Naive thymus-derived CD4-positive, alpha-beta T cell (primary cell): ENCODE measurements around the gene RPS6KB2. TPM values are rescaled to one million over a fixed set of nuclear protein-coding genes. Genes with fewer than 3 reads are reported as not detected.

Source experiments
- ATAC-seq: fragments of 150-1000 bp; cut with Tn5 transposase; 2 replicates; pipeline ENCODE4 v1.10.0; 2021; ENCODE audit warnings: mild to moderate bottlenecking, moderate library complexity
- CTCF ChIA-PET: fragments of 350-600 bp; sonication (Branson Sonifier 250); formaldehyde crosslinking; loops from one replicate; lab custom pipeline; 2021; ENCODE audit warnings: antibody characterized with exemption; lab: Charles Lee
- POLR2A ChIA-PET: fragments of 350-600 bp; sonication (Branson Sonifier 250); formaldehyde crosslinking; loops from one replicate; lab custom pipeline; 2021; ENCODE audit warnings: antibody characterized with exemption, inconsistent platforms; lab: Charles Lee
- DNase-seq, 9 donors: peaks; one replicate each; pipeline versions ENCODE4 v3.0.0 to v3.0.0-alpha.2; 2020 to 2022; ENCODE audit warnings: mixed read lengths in 1 of 9
- H3K27ac ChIP-seq: one replicate; pipeline ENCODE4 v1.7.0; 2013; ENCODE audit warnings: mild to moderate bottlenecking, low read depth, low read length, moderate library complexity
- H3K27me3 ChIP-seq, 2 donors: one replicate each; pipeline ENCODE4 v1.7.0; 2013; ENCODE audit warnings: low read length in 2 of 2, mild to moderate bottlenecking in 2 of 2, moderate library complexity in 2 of 2; ENCODE audit not compliant: control insufficient read depth in 2 of 2, insufficient read depth in 2 of 2
- H3K36me3 ChIP-seq, 3 experiments: 1 replicate in 2 of 3; 2 replicates in 1 of 3; pipeline ENCODE4 v1.7.0; 2013; ENCODE audit warnings: low read length in 3 of 3, mild to moderate bottlenecking in 3 of 3, moderate library complexity in 1 of 3; ENCODE audit not compliant: insufficient read depth in 3 of 3, control insufficient read depth in 2 of 3
- H3K4me1 ChIP-seq, 2 donors: one replicate each; pipeline ENCODE4 v1.7.0; 2013; ENCODE audit warnings: low read length in 2 of 2, mild to moderate bottlenecking in 2 of 2, moderate library complexity in 1 of 2; ENCODE audit not compliant: control insufficient read depth in 2 of 2, insufficient read depth in 2 of 2
- H3K4me3 ChIP-seq: 2 replicates; pipeline ENCODE4 v1.7.0; 2013; ENCODE audit warnings: mild to moderate bottlenecking, low read length
- H3K9me3 ChIP-seq, 3 experiments: 1 replicate in 2 of 3; 2 replicates in 1 of 3; pipeline ENCODE4 v1.7.0; 2013; ENCODE audit warnings: low read length in 3 of 3; ENCODE audit not compliant: control insufficient read depth in 2 of 3
- H3K27ac Mint-ChIP-seq, 9 donors: one replicate each; pipeline ENCODE4 v1.8.0; 2020 to 2022; ENCODE audit warnings: mixed read lengths in 9 of 9, mild to moderate bottlenecking in 8 of 9, moderate library complexity in 5 of 9, inconsistent platforms in 2 of 9
- H3K27me3 Mint-ChIP-seq, 5 donors: one replicate each; pipeline ENCODE4 v1.8.0; 2021 to 2022; ENCODE audit warnings: mixed read lengths in 5 of 5, mild to moderate bottlenecking in 1 of 5
- H3K36me3 Mint-ChIP-seq, 5 donors: one replicate each; pipeline ENCODE4 v1.8.0; 2020 to 2022; ENCODE audit warnings: mixed read lengths in 5 of 5, mild to moderate bottlenecking in 3 of 5, inconsistent platforms in 1 of 5
- H3K4me1 Mint-ChIP-seq, 7 donors: one replicate each; pipeline ENCODE4 v1.8.0; 2020 to 2022; ENCODE audit warnings: mixed read lengths in 7 of 7, mild to moderate bottlenecking in 3 of 7, inconsistent platforms in 1 of 7
- H3K4me3 Mint-ChIP-seq, 10 donors: one replicate each; pipeline ENCODE4 v1.8.0; 2020 to 2022; ENCODE audit warnings: mild to moderate bottlenecking in 10 of 10, mixed read lengths in 10 of 10, moderate library complexity in 6 of 10, inconsistent platforms in 2 of 10
- H3K9me3 Mint-ChIP-seq, 11 donors: one replicate each; pipeline ENCODE4 v1.8.0; 2020 to 2022; ENCODE audit warnings: mixed read lengths in 11 of 11, mild to moderate bottlenecking in 4 of 11, inconsistent platforms in 1 of 11, moderate library complexity in 1 of 11
- intact Hi-C, 2 donors: fragments of 100-400 bp; cut with micrococcal nuclease; formaldehyde crosslinking; loops; one replicate each; pipeline ENCODE4 v1.15.1; 2023
- polyA plus RNA-seq, 2 donors: library from polyadenylated mRNA; unstranded; fragments of 300-500 nt; fragmentation: Illumina TruSeq; gene quantifications; one replicate each; pipeline ENCODE4 v1.2.3, GENCODE V29; 2021
- total RNA-seq, 6 experiments: library from RNA in 5 of 6; stranded (reverse) in 5 of 6; gene quantifications; 1 replicate in 5 of 6; 2 replicates in 1 of 6; pipeline ENCODE4 v1.2.3 and lab custom pipeline; 2021 to 2026

The RPS6KB2 gene
- total and polyA plus RNA-seq, 7 experiments from 2014 or later: 45.2 to 83.9 (median 69.2) TPM

DNA sequence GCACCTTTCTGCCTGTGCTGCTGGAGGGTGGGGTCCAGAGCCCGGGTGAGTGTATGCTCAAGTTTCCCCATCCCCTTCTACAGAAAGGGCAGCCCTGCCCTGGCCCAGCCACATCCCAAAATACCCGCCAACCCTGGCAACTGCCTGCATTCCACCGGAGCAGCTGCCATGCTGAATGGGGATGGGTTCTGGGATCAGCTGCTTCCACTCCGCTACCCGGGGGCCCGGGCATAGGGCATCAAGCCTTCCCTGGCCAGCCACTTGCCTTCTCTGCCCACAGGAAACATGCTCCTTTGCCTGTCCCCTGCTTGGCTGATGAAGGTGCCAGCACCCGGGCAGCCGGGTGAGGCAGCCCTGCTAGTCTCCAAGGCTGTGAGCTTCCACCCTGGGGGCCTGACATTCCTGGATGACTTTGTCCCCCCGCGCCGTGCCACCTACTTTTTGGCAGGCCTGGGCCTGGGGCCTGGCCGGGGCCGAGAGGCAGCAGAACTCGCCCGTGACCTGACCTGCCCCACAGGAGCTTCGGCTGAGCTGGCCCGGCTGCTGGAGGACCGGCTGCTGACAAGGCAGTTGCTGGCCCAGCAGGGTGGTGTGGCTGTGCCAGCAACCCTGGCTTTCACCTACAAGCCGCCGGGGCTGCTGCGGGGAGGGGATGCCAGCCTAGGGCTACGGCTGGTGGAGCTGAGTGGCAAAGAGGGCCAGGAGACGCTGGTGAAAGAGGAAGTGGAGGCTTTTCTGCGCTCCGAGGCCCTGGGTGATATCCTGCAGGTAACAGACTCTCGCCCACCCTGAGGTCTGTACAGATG lies 9.6 kb upstream of the RPS6KB2 start:
- CTCF ChIA-PET: interaction anchor here (1.0 to 6.0 kb wide), 7 partner anchors 10 to 53 kb away, joined by 3 to 67 read pairs (median 7); partner anchors contain the start of genes PPP1CA, PTPRCAP and TBC1D10C
- intact Hi-C loops: no loop called here
- DNase-seq: peak in 7 of 9 donors; percentile 54 to 65 (median 60)

DNA sequence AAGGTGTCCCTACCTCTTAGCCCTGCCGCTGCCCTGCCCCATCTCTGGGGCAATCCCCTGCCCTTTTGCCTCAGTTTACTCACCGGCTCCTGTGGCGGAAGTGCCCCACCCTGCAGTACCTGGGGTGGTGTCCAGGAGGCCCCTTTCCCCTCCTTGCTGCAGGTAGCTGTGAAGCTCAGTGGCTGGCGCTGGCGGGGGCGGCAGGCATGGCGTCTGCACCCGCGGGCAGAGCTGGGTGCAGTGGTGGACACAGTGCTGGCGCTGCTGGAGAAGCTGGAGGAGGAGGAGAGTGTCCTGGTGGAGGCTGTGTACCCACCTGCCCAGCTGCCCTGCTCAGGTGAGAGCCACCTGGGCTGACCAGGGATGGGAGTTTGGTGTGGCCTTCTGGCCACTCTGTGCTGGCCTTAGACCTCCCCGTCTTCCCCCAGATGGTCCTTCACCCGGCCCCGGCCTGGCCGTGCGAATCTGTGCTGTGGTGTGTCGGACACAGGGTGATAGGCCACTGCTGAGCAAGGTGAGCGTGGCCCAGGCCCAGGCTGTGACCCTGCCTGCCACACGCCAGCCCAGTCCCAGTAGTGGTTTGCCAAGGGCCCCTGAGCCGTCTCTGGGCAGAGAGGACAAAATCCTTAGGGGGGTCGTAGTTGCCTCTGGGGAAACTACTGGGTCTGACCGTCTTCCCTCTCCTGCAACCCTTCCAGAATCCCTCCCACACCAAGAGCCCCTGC lies 8.8 kb upstream of the RPS6KB2 start:
- Mint-ChIP-seq H3K9me3 (no peaks in the 10 kb centered on the region), H3K27me3 (peaks cover 0 to 17% (median 0%) of the 10 kb centered on the region in 5 donors), H3K4me3 (peak overlapping the region in 9 of 10 donors; percentile 80 to 93 (median 86)), H3K36me3 (peaks cover 0 to 4% (median 0%) of the 10 kb centered on the region in 5 donors), H3K4me1 (peaks cover 24 to 64% (median 49%) of the 10 kb centered on the region in 7 donors), H3K27ac (peak overlapping the region in 8 of 9 donors; percentile 71 to 99 (median 92))
- peaks cover 51 to 54% of the 10 kb centered on the region in 2 donors for H3K4me1 ChIP-seq
- peak overlapping the region; percentile 56 for H3K4me3 ChIP-seq
- no peak for ATAC-seq
- H3K27ac ChIP-seq: peak overlapping the region; percentile 77
- ChIA-PET POLR2A (interaction anchor here (0.6 to 31.8 kb wide), 17 partner anchors 8 to 151 kb away, joined by 3 to 1530 read pairs (median 8); partner anchors contain the start of genes AIP, CABP4, POLD4 and PPP1CA), CTCF (interaction anchor here (0.7 to 6.0 kb wide), 9 partner anchors 11 to 88 kb away, joined by 3 to 67 read pairs (median 6); partner anchors contain the start of genes CDK2AP2, PPP1CA, PTPRCAP and TBC1D10C)
- H3K27me3 ChIP-seq: no peaks in the 10 kb centered on the region
- no peaks in the 10 kb centered on the region for H3K9me3 ChIP-seq
- no peak for DNase-seq
- no peaks in the 10 kb centered on the region for H3K36me3 ChIP-seq
- intact Hi-C loops: no loop called here

More for the DNA sequence above, 9.6 kb upstream of the RPS6KB2 start:
- Histone ChIP-seq H3K4me1 (peaks cover 56 to 58% of the 10 kb centered on the region in 2 donors), H3K27ac (peak overlapping the region; percentile 77), H3K4me3 (peak overlapping the region; percentile 56), H3K36me3 (no peaks in the 10 kb centered on the region), H3K27me3 (no peaks in the 10 kb centered on the region), H3K9me3 (no peaks in the 10 kb centered on the region)
- Mint-ChIP-seq H3K9me3 (no peaks in the 10 kb centered on the region), H3K4me1 (peaks cover 24 to 71% (median 49%) of the 10 kb centered on the region in 7 donors), H3K27ac (peak overlapping the region in 8 of 9 donors; percentile 71 to 99 (median 94)), H3K27me3 (peaks cover 0 to 20% (median 0%) of the 10 kb centered on the region in 5 donors), H3K4me3 (peak overlapping the region; percentile 37 to 93 (median 84)), H3K36me3 (peaks cover 0 to 4% (median 0%) of the 10 kb centered on the region in 5 donors)
- POLR2A ChIA-PET: interaction anchor here (0.6 to 31.8 kb wide), 19 partner anchors 15 to 1041 kb away, joined by 3 to 1530 read pairs (median 8); partner anchors contain the start of genes AIP, CABP4, CDK2AP2 and POLD4
- ATAC-seq: no peak

DNA sequence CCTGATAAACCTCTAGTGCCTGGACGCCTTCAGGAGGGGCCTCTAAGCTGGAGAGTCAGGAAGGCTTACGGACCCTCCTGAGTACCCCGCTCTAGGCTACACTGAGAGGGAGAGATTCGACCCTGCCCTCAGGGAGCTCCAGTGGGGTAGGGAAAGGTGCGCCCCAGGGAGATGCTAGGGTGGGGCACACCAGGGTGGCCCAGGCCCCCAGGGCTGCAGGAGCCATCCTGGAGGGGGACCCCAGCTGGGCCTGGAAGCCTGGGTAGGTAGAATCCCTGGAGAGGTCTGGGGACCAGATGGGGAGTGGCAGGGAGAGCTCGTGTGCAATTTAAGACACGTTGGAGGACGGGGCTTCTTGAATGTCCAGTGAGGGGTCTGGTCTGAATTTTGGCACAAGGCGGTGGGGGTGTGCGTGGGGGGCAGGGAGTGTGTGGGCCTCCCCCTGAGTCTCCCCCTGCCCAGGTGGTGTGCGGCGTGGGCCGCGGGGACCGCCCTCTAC lies 8.1 kb upstream of the RPS6KB2 start:
- H3K4me1 Mint-ChIP-seq: peaks cover 24 to 61% (median 51%) of the 10 kb centered on the region in 7 donors
- CTCF ChIA-PET: interaction anchor here (0.7 to 6.0 kb wide), 6 partner anchors 12 to 88 kb away, joined by 3 to 67 read pairs (median 6); partner anchors contain the start of genes CDK2AP2, PPP1CA, PTPRCAP and TBC1D10C
- DNase-seq: no peak

DNA sequence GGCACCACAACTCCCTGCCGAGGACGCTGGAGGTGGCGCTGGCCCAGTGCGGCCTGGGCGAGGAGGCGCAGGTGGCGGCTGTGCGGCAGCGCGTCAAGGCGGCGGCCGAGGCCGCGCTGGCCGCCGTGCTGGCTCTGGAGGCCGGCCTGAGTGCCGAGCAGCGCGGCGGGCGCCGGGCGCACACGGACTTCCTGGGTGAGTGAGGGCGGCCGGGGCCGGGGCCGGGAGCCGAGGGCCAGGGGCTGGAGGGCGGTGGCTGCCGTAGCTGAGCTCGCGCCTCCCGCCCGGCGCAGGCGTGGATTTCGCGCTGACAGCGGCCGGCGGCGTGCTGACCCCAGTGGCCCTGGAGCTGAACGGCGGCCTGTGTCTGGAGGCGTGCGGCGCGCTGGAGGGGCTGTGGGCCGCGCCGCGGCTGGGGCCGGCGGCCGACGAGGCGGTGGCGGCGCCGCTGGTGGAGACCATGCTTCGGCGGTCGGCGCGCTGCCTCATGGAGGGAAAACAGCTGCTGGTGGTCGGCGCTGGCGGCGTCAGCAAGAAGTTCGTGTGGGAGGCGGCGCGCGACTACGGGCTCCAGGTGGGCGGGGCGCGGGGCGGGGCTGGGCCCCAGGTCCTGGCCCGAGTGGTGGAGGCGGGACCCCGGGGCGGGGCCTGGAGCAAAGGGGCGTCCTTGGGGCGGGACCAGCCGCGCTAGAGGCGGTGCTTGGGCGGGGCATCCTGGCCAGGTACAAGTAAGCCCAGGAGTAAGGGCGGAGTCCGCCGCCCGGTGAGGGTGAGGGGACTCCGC lies 7.5 kb upstream of the RPS6KB2 start:
- H3K27me3 Mint-ChIP-seq: peaks cover 0 to 15% (median 0%) of the 10 kb centered on the region in 5 donors
- H3K36me3 Mint-ChIP-seq: peaks cover 0 to 4% (median 0%) of the 10 kb centered on the region in 5 donors
- DNase-seq (peak; percentile 97 to 100 (median 97)), ATAC-seq (peak; percentile 96)
- peak overlapping the region; percentile 56 for H3K4me3 ChIP-seq
- H3K36me3 ChIP-seq: no peaks in the 10 kb centered on the region
- no peaks in the 10 kb centered on the region for H3K9me3 Mint-ChIP-seq
- peaks cover 24 to 60% (median 53%) of the 10 kb centered on the region in 7 donors for H3K4me1 Mint-ChIP-seq
- H3K9me3 ChIP-seq: no peaks in the 10 kb centered on the region
- ChIA-PET POLR2A (interaction anchor here (0.6 to 31.8 kb wide), 13 partner anchors 9 to 163 kb away, joined by 3 to 1530 read pairs (median 12); partner anchors contain the start of genes AIP, PITPNM1, PPP1CA and PTPRCAP), CTCF (interaction anchor here (1.1 to 6.0 kb wide), 5 partner anchors 12 to 48 kb away, joined by 6 to 67 read pairs (median 7); partner anchors contain the start of genes PPP1CA, PTPRCAP, TBC1D10C and TMEM134)
- H3K4me3 Mint-ChIP-seq: peak overlapping the region; percentile 74 to 92 (median 82)
- H3K27ac ChIP-seq: peak overlapping the region; percentile 77
- peaks cover 42 to 49% of the 10 kb centered on the region in 2 donors for H3K4me1 ChIP-seq
- H3K27me3 ChIP-seq: no peaks in the 10 kb centered on the region
- intact Hi-C loops: loop anchor here (1.0 kb wide), 8 partner anchors 12 to 85 kb away; partner anchors contain the start of genes AIP (in 1 of the 2), PTPRCAP (in 1 of the 2) and TMEM134 (in 1 of the 2)
- H3K27ac Mint-ChIP-seq: peak overlapping the region; percentile 69 to 98 (median 92)

More for the DNA sequence above, 8.1 kb upstream of the RPS6KB2 start:
- H3K27ac Mint-ChIP-seq: peak overlapping the region; percentile 46 to 99 (median 92)
- POLR2A ChIA-PET: interaction anchor here (0.6 to 31.8 kb wide), 14 partner anchors 8 to 162 kb away, joined by 3 to 1530 read pairs (median 13); partner anchors contain the start of genes AIP, CABP4, PITPNM1 and POLD4
- Histone ChIP-seq H3K9me3 (no peaks in the 10 kb centered on the region), H3K4me1 (peaks cover 44 to 49% of the 10 kb centered on the region in 2 donors), H3K4me3 (peak overlapping the region; percentile 56), H3K36me3 (no peaks in the 10 kb centered on the region), H3K27ac (peak overlapping the region; percentile 77), H3K27me3 (no peaks in the 10 kb centered on the region)
- no peaks in the 10 kb centered on the region for H3K9me3 Mint-ChIP-seq
- peaks cover 0 to 15% (median 0%) of the 10 kb centered on the region in 5 donors for H3K27me3 Mint-ChIP-seq
- peaks cover 0 to 4% (median 0%) of the 10 kb centered on the region in 5 donors for H3K36me3 Mint-ChIP-seq
- peak overlapping the region; percentile 80 to 93 (median 86) for H3K4me3 Mint-ChIP-seq
- no peak for ATAC-seq
- intact Hi-C loops: no loop called here

GRCh38 chr11:67421430-67422031 lies 6.8 kb upstream of the RPS6KB2 start:
- Mint-ChIP-seq H3K4me3 (peak overlapping the region; percentile 49 to 92 (median 76)), H3K27ac (peak overlapping the region; percentile 62 to 93 (median 91)), H3K4me1 (peaks cover 17 to 54% (median 47%) of the 10 kb centered on the region in 7 donors), H3K36me3 (peaks cover 0 to 2% (median 0%) of the 10 kb centered on the region in 5 donors), H3K27me3 (peaks cover 0 to 8% (median 0%) of the 10 kb centered on the region in 5 donors), H3K9me3 (no peaks in the 10 kb centered on the region)
- H3K9me3 ChIP-seq: no peaks in the 10 kb centered on the region
- intact Hi-C loops: loop anchor here (1.0 kb wide), 8 partner anchors 12 to 85 kb away; partner anchors contain the start of genes AIP (in 1 of the 2), PTPRCAP (in 1 of the 2) and TMEM134 (in 1 of the 2)
- POLR2A ChIA-PET: interaction anchor here (0.6 to 31.8 kb wide), 8 partner anchors 10 to 104 kb away, joined by 3 to 1530 read pairs (median 13); partner anchors contain the start of genes PITPNM1, PPP1CA, PTPRCAP and RAD9A
- ATAC-seq: no peak
- peak overlapping the region; percentile 77 for H3K27ac ChIP-seq
- no peaks in the 10 kb centered on the region for H3K36me3 ChIP-seq
- H3K27me3 ChIP-seq: no peaks in the 10 kb centered on the region
- CTCF ChIA-PET: interaction anchor here (4.7 to 6.0 kb wide), 2 partner anchors 16 to 19 kb away, joined by 23 to 67 read pairs; partner anchors contain the start of genes PPP1CA, PTPRCAP and TBC1D10C
- H3K4me1 ChIP-seq: peaks cover 35 to 42% of the 10 kb centered on the region in 2 donors
- peak overlapping the region; percentile 39 for H3K4me3 ChIP-seq
- no peak for DNase-seq
